Pancreas (tissue), 10 donors: Measurements from ENCODE around the gene TAS2R19. TPM values are rescaled to one million over a fixed set of nuclear protein-coding genes. Genes with fewer than 3 reads are reported as not detected.
"Not testable (repeated sequence)": the region's sequence is repeated elsewhere in the genome, so short reads cannot be mapped to it uniquely, and the experiment has no call there.

Source experiments
- ATAC-seq, 4 donors: fragments of 200-7000 bp; cut with Tn5 transposase; one replicate each; pipeline versions ENCODE4 v1.8.0 to v1.9.1; 2020; ENCODE audit warnings: mild to moderate bottlenecking in 4 of 4, moderate library complexity in 4 of 4
- DNase-seq, 6 donors: peaks; one replicate each; pipeline ENCODE4 v3.0.0-alpha.2; 2020
- FAIRE-seq: peaks from 2 replicates; lab custom pipeline; 2012; peaks lifted over from hg19 to GRCh38; lab: Jason Lieb, UNC
- H3K27ac ChIP-seq, 4 donors: fragments of 200-600 bp; sonication (generic); 1 replicate in 3 of 4; 2 replicates in 1 of 4; pipeline versions ENCODE4 v1.5.0 to v1.8.0; 2020
- H3K27me3 ChIP-seq, 4 donors: fragments of 200-600 bp; one replicate each; pipeline ENCODE4 v1.8.0; 2021
- H3K36me3 ChIP-seq, 3 donors: fragments of 200-600 bp; sonication (generic) in 1 of 3; one replicate each; pipeline versions ENCODE4 v1.5.0 to v1.8.0; 2020 to 2021
- H3K4me1 ChIP-seq, 3 donors: fragments of 200-600 bp; one replicate each; pipeline ENCODE4 v1.8.0; 2021
- H3K4me3 ChIP-seq, 4 donors: fragments of 200-600 bp; sonication (generic) in 2 of 4; one replicate each; pipeline versions ENCODE4 v1.5.0 to v1.8.0; 2020 to 2021
- H3K9me3 ChIP-seq, 4 donors: fragments of 200-600 bp; one replicate each; pipeline ENCODE4 v1.8.0; 2021
- WGBS, 2 donors: extraction: QIAGEN DNeasy Blood & Tissue Kit; methylation state at CpG; one replicate each; pipeline ENCODE4 v1.1.7; 2013; 5-methylcytosine and 5-hydroxymethylcytosine counted together
- intact Hi-C, 3 donors: fragments of 100-400 bp; cut with DNase I; formaldehyde crosslinking; loops; one replicate each; pipeline versions ENCODE4 v1.11.1 to v1.14.2; 2022
- polyA plus RNA-seq, 2 donors: library from polyadenylated mRNA; stranded (reverse); fragments of 200-250 nt; gene quantifications; one replicate each; pipeline ENCODE4 v1.2.3, GENCODE V29; 2013
- total RNA-seq, 6 donors: library from RNA; stranded (reverse); fragmentation: NEBNext Ultra II Directional in 4 of 6; extraction: Animal tissue kit (Norgen Biotek cat#: 25700) in 4 of 6; gene quantifications; one replicate each; pipeline versions ENCODE4 v1.2.1 to v1.2.4, GENCODE V29; 2021 to 2023
- TF ChIP-seq, protein P1 (sequence below), 4 donors: fragments of 200-600 bp; sonication (generic) in 3 of 4; IDR thresholded peaks; one replicate each; pipeline versions ENCODE4 v1.5.0 to v1.8.0; 2021; ENCODE audit warnings: antibody characterized with exemption in 4 of 4
- donor health status: healthy with polysubstance abuse.
- donor health status: DM: no; HTN: no; CAD: no; lungs with moderate emphysema.
- donor health status: DM: no; HTN: no; CAD: no.
- donor health status: control.
- donor health status: control.
- donor health status: Bipolar disorder and iron deficiency.
- donor health status: DM: yes; HTN: yes; CAD: no.
- donor health status: DM: no; HTN: no; CAD: no.
- donor health status: DM: no; HTN: no; CAD: no.
- donor health status: DM: yes; HTN: yes; CAD: no.

TAS2R19 gene
- total and polyA plus RNA-seq, 8 donors: 0.19 to 2.0 (median 0.89) TPM

- FAIRE-seq: no peak
- DNase-seq: no peak
- 37 to 62% methylated on average over 2 of the region's 2 CpGs for WGBS, 2 donors
Measured at GRCh38 chr12:11067514-11067913, 45.1 kb upstream of the TAS2R19 start.

GRCh38 chr12:11062194-11062593, 39.8 kb upstream of the TAS2R19 start, which contains the start of gene TAS2R46:
Gene TAS2R46 (minus strand): TSS chr12:11062294. CDS start chr12:11062294, 0 bp downstream.
- intact Hi-C loops, H3K27ac ChIP-seq, H3K4me3 ChIP-seq, H3K9me3 ChIP-seq, H3K36me3 ChIP-seq, H3K4me1 ChIP-seq, ATAC-seq, DNase-seq, H3K27me3 ChIP-seq, FAIRE-seq: not testable (repeated sequence)
- WGBS, 2 donors: 91 to 97% methylated on average over 1 of the region's 1 CpG

More at GRCh38 chr12:11067514-11067913, 45.1 kb upstream of the TAS2R19 start:
- TF ChIP-seq, protein P1, sequence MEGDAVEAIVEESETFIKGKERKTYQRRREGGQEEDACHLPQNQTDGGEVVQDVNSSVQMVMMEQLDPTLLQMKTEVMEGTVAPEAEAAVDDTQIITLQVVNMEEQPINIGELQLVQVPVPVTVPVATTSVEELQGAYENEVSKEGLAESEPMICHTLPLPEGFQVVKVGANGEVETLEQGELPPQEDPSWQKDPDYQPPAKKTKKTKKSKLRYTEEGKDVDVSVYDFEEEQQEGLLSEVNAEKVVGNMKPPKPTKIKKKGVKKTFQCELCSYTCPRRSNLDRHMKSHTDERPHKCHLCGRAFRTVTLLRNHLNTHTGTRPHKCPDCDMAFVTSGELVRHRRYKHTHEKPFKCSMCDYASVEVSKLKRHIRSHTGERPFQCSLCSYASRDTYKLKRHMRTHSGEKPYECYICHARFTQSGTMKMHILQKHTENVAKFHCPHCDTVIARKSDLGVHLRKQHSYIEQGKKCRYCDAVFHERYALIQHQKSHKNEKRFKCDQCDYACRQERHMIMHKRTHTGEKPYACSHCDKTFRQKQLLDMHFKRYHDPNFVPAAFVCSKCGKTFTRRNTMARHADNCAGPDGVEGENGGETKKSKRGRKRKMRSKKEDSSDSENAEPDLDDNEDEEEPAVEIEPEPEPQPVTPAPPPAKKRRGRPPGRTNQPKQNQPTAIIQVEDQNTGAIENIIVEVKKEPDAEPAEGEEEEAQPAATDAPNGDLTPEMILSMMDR (IDR thresholded peaks at IDR 0.05): no peak
- no peak overlapping the region for H3K27ac ChIP-seq
- ATAC-seq: no peak
- H3K9me3 ChIP-seq: no peaks in the 10 kb centered on the region
- no peaks in the 10 kb centered on the region for H3K27me3 ChIP-seq
- no peaks in the 10 kb centered on the region for H3K36me3 ChIP-seq
- H3K4me3 ChIP-seq: no peak overlapping the region
- no peaks in the 10 kb centered on the region for H3K4me1 ChIP-seq
- intact Hi-C loops: no loop called here

- intact Hi-C loops: no loop called here
- Histone ChIP-seq H3K27ac (no peak overlapping the region), H3K4me3 (no peak overlapping the region), H3K9me3 (no peaks in the 10 kb centered on the region), H3K4me1 (peaks cover 0 to 3% (median 0%) of the 10 kb centered on the region in 3 donors), H3K27me3 (no peaks in the 10 kb centered on the region), H3K36me3 (no peaks in the 10 kb centered on the region)
- no peak for ATAC-seq
- TF ChIP-seq, protein P1 (IDR thresholded peaks at IDR 0.05): no peak
- no peak for DNase-seq
- no peak for FAIRE-seq
Measured at GRCh38 chr12:11059784-11060183, 37.4 kb upstream of the TAS2R19 start.

- no peaks in the 10 kb centered on the region for H3K36me3 ChIP-seq
- H3K4me1 ChIP-seq: peaks cover 0 to 3% (median 0%) of the 10 kb centered on the region in 3 donors
- intact Hi-C loops: no loop called here
- no peak for DNase-seq
- no peaks in the 10 kb centered on the region for H3K27me3 ChIP-seq
- no peak for ATAC-seq
- H3K4me3 ChIP-seq: no peak overlapping the region
- no peaks in the 10 kb centered on the region for H3K9me3 ChIP-seq
- WGBS, 2 donors: 91 to 94% methylated on average over 3 of the region's 3 CpGs
- TF ChIP-seq, protein P1 (IDR thresholded peaks at IDR 0.05): no peak
- no peak overlapping the region for H3K27ac ChIP-seq
- no peak for FAIRE-seq
Measured at GRCh38 chr12:11059041-11059440, 36.6 kb upstream of the TAS2R19 start.

DNA sequence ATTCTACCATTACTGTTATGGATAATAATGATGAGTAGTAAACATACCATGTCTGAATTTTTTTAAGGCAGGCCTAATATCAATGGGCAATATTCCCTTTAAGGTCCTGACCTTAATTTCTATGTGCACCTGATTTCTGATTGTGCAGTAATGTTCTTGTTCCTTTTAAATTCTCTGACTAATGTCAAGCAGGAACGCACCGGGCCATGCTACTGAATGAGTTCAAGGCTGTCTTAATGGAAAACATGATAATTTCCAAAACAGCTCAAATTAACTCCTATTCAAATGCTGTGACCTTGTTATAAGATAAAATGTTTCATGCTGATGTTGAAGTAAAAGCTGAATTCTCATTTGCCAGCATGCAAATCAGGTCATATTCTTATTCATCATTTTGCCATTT, 32.9 kb upstream of the TAS2R19 start:
- Histone ChIP-seq H3K27ac (no peak overlapping the region), H3K36me3 (no peaks in the 10 kb centered on the region), H3K4me1 (peaks cover 0 to 3% (median 0%) of the 10 kb centered on the region in 3 donors), H3K4me3 (no peak overlapping the region), H3K27me3 (no peaks in the 10 kb centered on the region), H3K9me3 (no peaks in the 10 kb centered on the region)
- WGBS, 2 donors: 60 to 79% methylated on average over 2 of the region's 2 CpGs
- TF ChIP-seq, protein P1 (IDR thresholded peaks at IDR 0.05): no peak
- FAIRE-seq (no peak), ATAC-seq (no peak), DNase-seq (no peak)
- intact Hi-C loops: no loop called here

DNA sequence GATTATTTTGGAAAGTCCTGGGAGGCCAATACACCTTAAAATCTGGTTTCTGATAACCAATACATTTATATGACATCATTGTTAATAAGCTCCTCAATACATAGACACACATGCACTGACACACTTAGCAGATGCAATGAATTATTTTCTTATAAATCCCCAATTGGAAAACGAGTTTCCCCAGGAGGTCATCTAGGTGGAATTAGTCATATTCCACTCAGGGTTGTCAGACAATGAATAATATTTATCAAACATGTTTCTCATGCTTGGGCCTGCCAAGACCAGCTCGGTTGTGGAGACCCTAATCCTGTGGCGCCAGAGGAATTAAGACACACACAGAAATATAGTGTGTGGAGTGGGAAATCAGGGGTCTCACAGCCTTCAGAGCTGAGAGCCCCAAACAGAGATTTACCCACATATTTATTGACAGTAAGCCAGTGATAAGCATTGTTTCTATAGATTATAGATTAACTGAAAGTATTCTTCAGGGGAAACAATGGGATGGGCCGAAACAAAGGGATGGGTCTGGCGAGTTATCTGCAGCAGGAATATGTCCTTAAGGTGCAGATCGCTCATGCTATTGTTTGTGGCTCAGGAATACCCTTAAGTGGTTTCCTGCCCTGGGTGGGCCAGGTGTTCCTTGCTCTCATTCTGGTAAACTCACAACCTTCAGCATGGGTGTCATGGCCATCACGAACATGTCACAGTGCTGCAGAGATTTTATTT, 27.5 kb upstream of the TAS2R19 start:
- H3K27me3 ChIP-seq, H3K36me3 ChIP-seq, FAIRE-seq, H3K9me3 ChIP-seq, H3K4me3 ChIP-seq, DNase-seq, ATAC-seq, H3K27ac ChIP-seq, H3K4me1 ChIP-seq, intact Hi-C loops: not testable (repeated sequence)
- WGBS, 2 donors: 96 to 98% methylated on average over 7 of the region's 7 CpGs

DNA sequence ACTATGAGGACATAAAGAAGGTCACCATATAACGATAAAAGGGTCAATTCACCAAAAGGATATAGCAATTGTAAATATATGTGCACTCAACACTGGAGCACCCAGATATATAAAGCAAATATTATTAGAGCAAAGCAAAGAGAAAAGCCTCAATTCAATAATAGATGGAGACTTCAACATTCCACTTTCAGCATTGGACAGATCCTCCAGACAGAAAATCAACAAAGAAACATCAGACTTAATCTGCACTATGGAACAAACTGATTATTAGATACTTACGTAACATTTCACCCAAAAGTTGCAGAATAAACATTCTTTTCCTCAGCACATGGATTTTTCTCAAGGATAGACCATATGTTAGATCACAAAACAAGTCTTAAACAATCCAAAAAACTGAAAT, 18.9 kb upstream of the TAS2R19 start:
- H3K4me1 ChIP-seq, H3K27ac ChIP-seq, H3K27me3 ChIP-seq, DNase-seq, intact Hi-C loops, H3K4me3 ChIP-seq, H3K36me3 ChIP-seq, ATAC-seq, H3K9me3 ChIP-seq, FAIRE-seq: not testable (repeated sequence)
- 44 to 83% methylated on average over 2 of the region's 2 CpGs for WGBS, 2 donors
